K562 (cell line): ENCODE measurements around the gene FDX1. TPM values are rescaled to one million over a fixed set of nuclear protein-coding genes. Genes with fewer than 3 reads are reported as not detected.

ENCODE experiments used
- ATAC-seq: fragments of 200-7000 bp; cut with Tn5 transposase; 3 replicates; pipeline ENCODE4 v1.9.1; 2020; ENCODE audit warnings: moderate library complexity
- BruUV-seq: library from RNA; stranded (reverse); fragments of 400-500 nt; replicated peaks from 2 replicates; lab custom pipeline; 2021; lab: Mats Ljungman, UMichigan
- CTCF ChIA-PET: fragments of 300-600 bp; formaldehyde crosslinking; extraction: SDS; loops from one replicate; lab custom pipeline; 2021; ENCODE audit warnings: low intra/inter-chr PET ratio; lab: Yijun Ruan, JAX
- POLR2A ChIA-PET: fragments of 300-600, 350-650 bp; sonication (Branson Sonifier 250); formaldehyde crosslinking; extraction: SDS; loops from one replicate; lab custom pipeline; 2021; ENCODE audit warnings: antibody characterized with exemption, inconsistent platforms; lab: Yijun Ruan, JAX
- DNase-seq, 4 experiments: peaks; one replicate each; pipeline versions ENCODE4 v3.0.0 to v3.0.0-alpha.2; 2011 to 2018; ENCODE audit warnings: low spot score in 3 of 4, mixed read lengths in 3 of 4; ENCODE audit errors: extremely low read depth in 1 of 4
- FAIRE-seq: peaks from 2 replicates; lab custom pipeline; 2011; peaks lifted over from hg19 to GRCh38; lab: Jason Lieb, UNC
- H2AFZ ChIP-seq: 2 replicates; pipeline ENCODE4 v1.6.0; 2011; ENCODE audit warnings: low read depth, low read length, control low read depth, inconsistent platforms
- H3K27ac ChIP-seq: fragments of 200-600 bp; 3 replicates; pipeline ENCODE4 v1.8.0; 2011; ENCODE audit warnings: low read depth, mild to moderate bottlenecking, control low read depth, inconsistent platforms, low read length, moderate library complexity, mixed read lengths; ENCODE audit errors: extremely low read depth
- H3K27me3 ChIP-seq, 2 experiments: fragments of 300-600 bp in 1 of 2; 2 replicates in 1 of 2; 3 replicates in 1 of 2; pipeline versions ENCODE4 v1.6.0 to v1.8.0; 2011; ENCODE audit warnings: inconsistent platforms in 2 of 2, low read length in 2 of 2, mild to moderate bottlenecking in 1 of 2, mixed read lengths in 1 of 2, moderate library complexity in 1 of 2; ENCODE audit not compliant: control insufficient read depth in 2 of 2, insufficient read depth in 2 of 2
- H3K36me3 ChIP-seq: fragments of 300-600 bp; 3 replicates; pipeline ENCODE4 v1.8.0; 2011; ENCODE audit warnings: mild to moderate bottlenecking, low read length, inconsistent platforms; ENCODE audit not compliant: control insufficient read depth, insufficient read depth
- H3K4me1 ChIP-seq, 2 experiments: fragments of 200-600 bp in 1 of 2; replicated peaks in 1 of 2; 2 replicates in 1 of 2; 3 replicates in 1 of 2; pipeline versions ENCODE4 v1.5.1 to v1.8.0; 2011; ENCODE audit warnings: inconsistent platforms in 2 of 2, low read length in 2 of 2, mild to moderate bottlenecking in 1 of 2, mixed read lengths in 1 of 2, moderate library complexity in 1 of 2; ENCODE audit not compliant: control insufficient read depth in 2 of 2, insufficient read depth in 2 of 2
- H3K4me2 ChIP-seq: 2 replicates; pipeline ENCODE4 v1.6.1; 2011; ENCODE audit warnings: low read length, control low read depth, inconsistent platforms, mixed read lengths; ENCODE audit not compliant: insufficient read depth
- H3K4me3 ChIP-seq: fragments of 200-600 bp; sonication (generic), shearing (Covaris generic); 2 replicates; pipeline ENCODE4 v1.5.1; 2016; ENCODE audit warnings: control low read depth, inconsistent platforms
- H3K79me2 ChIP-seq: fragments of 200-600 bp; 3 replicates; pipeline ENCODE4 v1.8.0; 2011; ENCODE audit warnings: low read length, inconsistent platforms; ENCODE audit not compliant: control insufficient read depth, insufficient read depth
- H3K9ac ChIP-seq, 2 experiments: 2 replicates each; pipeline versions ENCODE4 v1.6.0 to v1.6.1; 2011; ENCODE audit warnings: low read depth in 2 of 2, low read length in 2 of 2, control low read depth in 1 of 2, inconsistent platforms in 1 of 2, mild to moderate bottlenecking in 1 of 2, mixed read lengths in 1 of 2; ENCODE audit not compliant: insufficient read depth in 1 of 2
- H3K9me1 ChIP-seq: one replicate; pipeline ENCODE4 v1.6.0; 2011; ENCODE audit warnings: inconsistent platforms, mild to moderate bottlenecking, low read length, moderate library complexity; ENCODE audit not compliant: control insufficient read depth, insufficient read depth
- H3K9me3 ChIP-seq: replicated peaks from 2 replicates; pipeline ENCODE4 v1.5.1; 2011; ENCODE audit warnings: low read depth, low read length, inconsistent platforms; ENCODE audit not compliant: control insufficient read depth, insufficient read depth
- H4K20me1 ChIP-seq: replicated peaks from 2 replicates; pipeline ENCODE4 v1.6.1; 2011; ENCODE audit warnings: low read length, inconsistent platforms, mixed read lengths; ENCODE audit not compliant: control insufficient read depth, insufficient read depth
- ATF3 ChIP-seq, 2 experiments: fragments of 450-650 bp in 1 of 2; sonication (generic) in 1 of 2; formaldehyde crosslinking in 1 of 2; IDR thresholded peaks in 1 of 2; conservative IDR thresholded peaks in 1 of 2; 2 replicates each; pipeline versions ENCODE4 v1.6.1 to v1.8.1; 2016 to 2023; ENCODE audit warnings: mild to moderate bottlenecking in 2 of 2, moderate library complexity in 2 of 2, inconsistent platforms in 1 of 2, missing genetic modification reagents in 1 of 2
- GATAD2A ChIP-seq: fragments of 450-650 bp; IDR thresholded peaks from 2 replicates; pipeline ENCODE4 v1.6.1; 2017
- GATAD2B ChIP-seq: fragments of 450-650 bp; IDR thresholded peaks from 2 replicates; pipeline ENCODE4 v1.6.1; 2017; ENCODE audit warnings: mild to moderate bottlenecking, borderline replicate concordance
- HLTF ChIP-seq: fragments of 450-650 bp; IDR thresholded peaks from 2 replicates; pipeline ENCODE4 v1.6.1; 2016
- KAT8 ChIP-seq: fragments of 450-650 bp; IDR thresholded peaks from 2 replicates; pipeline ENCODE4 v1.6.1; 2016; ENCODE audit warnings: low read depth, mild to moderate bottlenecking
- MCM2 ChIP-seq: fragments of 450-650 bp; IDR thresholded peaks from 2 replicates; pipeline ENCODE4 v1.6.1; 2017; ENCODE audit warnings: low read depth, mild to moderate bottlenecking
- NCOA1 ChIP-seq: fragments of 450-650 bp; IDR thresholded peaks from 2 replicates; pipeline ENCODE4 v1.6.1; 2016; ENCODE audit warnings: low read depth
- POU5F1 ChIP-seq: fragments of 150-350 bp; IDR thresholded peaks from 2 replicates; pipeline ENCODE4 v1.6.1; 2014; ENCODE audit warnings: borderline replicate concordance, low read length, low read depth, mild to moderate bottlenecking; ENCODE audit not compliant: partially characterized antibody
- RFX1 ChIP-seq: fragments of 450-650 bp; IDR thresholded peaks from 2 replicates; pipeline ENCODE4 v1.6.1; 2016; ENCODE audit warnings: mild to moderate bottlenecking, moderate library complexity
- TBP ChIP-seq: optimal IDR thresholded peaks from 2 replicates; pipeline ENCODE3; 2011; ENCODE audit warnings: low read depth, low read length, improper control_type of control experiment
- TRIM28 ChIP-seq: fragments of 450-650 bp; IDR thresholded peaks from 2 replicates; pipeline ENCODE4 v1.6.1; 2017
- ZBTB9 ChIP-seq: fragments of 450-650 bp; formaldehyde crosslinking; IDR thresholded peaks from 2 replicates; pipeline ENCODE4 v1.4.0; 2020; ENCODE audit warnings: mild to moderate bottlenecking, moderate library complexity
- ZNF445 ChIP-seq: fragments of 250-450 bp; sonication (Bioruptor Pico); IDR thresholded peaks from 2 replicates; pipeline ENCODE4 v1.4.0; 2020; ENCODE audit warnings: low read depth, mild to moderate bottlenecking, moderate library complexity
- WGBS: fragments of 100-300 bp; shearing (Covaris generic); methylation state at CpG from one replicate; pipeline ENCODE4 v1.1.6; 2016; ENCODE audit warnings: low coverage, mixed read lengths; ENCODE audit not compliant: insufficient coverage; ENCODE audit errors: missing lambda C conversion rate; 5-methylcytosine and 5-hydroxymethylcytosine counted together
- in situ Hi-C: fragments of 300-500 bp; cut with MboI; formaldehyde crosslinking; loops from 4 replicates; pipeline ENCODE4 v1.15.0; 2018; ENCODE audit warnings: inconsistent platforms, mixed read lengths
- intact Hi-C: fragments of 100-400 bp; cut with micrococcal nuclease; formaldehyde crosslinking; loops from 2 replicates; pipeline ENCODE4 v1.14.2; 2022
- polyA plus RNA-seq, 8 experiments: library from polyadenylated mRNA; depleted of rRNA in 4 of 8; stranded (reverse) in 5 of 8; unstranded in 3 of 8; fragments of >200 nt; fragmentation: Nextera tagmentation in 2 of 8; fragmentation: Illumina TruSeq in 1 of 8; extraction: Ambion mirVana in 2 of 8; extraction: Trizol in 1 of 8; gene quantifications; 2 replicates each; pipeline versions ENCODE4 v1.2.1 to v1.2.3, GENCODE V29; 2011 to 2014; ENCODE audit warnings: inconsistent platforms in 1 of 8, missing spikeins in 1 of 8
- total RNA-seq, 7 experiments: library from RNA; depleted of rRNA in 6 of 7; stranded (reverse); fragments of >200 nt in 6 of 7; fragmentation: Illumina TruSeq in 2 of 7; extraction: Trizol in 2 of 7; gene quantifications; 2 replicates each; pipeline versions ENCODE4 v1.2.1 to v1.2.3, GENCODE V29; 2011 to 2021; ENCODE audit warnings: low replicate concordance in 1 of 7

FDX1 gene
- total and polyA plus RNA-seq, 9 of the 15 experiments (the other 6 are each of a cell fraction or from before 2014, with no cell fraction given): 6.4 to 14.3 (median 11.4) TPM

- no TSS peak for BruUV-seq
- Histone ChIP-seq H3K9ac (no peak overlapping the region), H3K27ac (no peak overlapping the region), H3K4me3 (no peak overlapping the region), H3K4me1 (no peaks in the 10 kb centered on the region), H3K9me1 (no peaks in the 10 kb centered on the region), H3K36me3 (peaks cover 4% of the 10 kb centered on the region; the same call in 1 of the 3 replicates)
- in situ Hi-C loops: loop anchor here (10.0 kb wide), 2 partner anchors 770 to 980 kb away; no protein-coding TSS in a partner anchor
- WGBS: 81% methylated on average over 2 of the region's 2 CpGs
- intact Hi-C loops: no loop called here
- no peak for DNase-seq
- CTCF ChIA-PET: interaction anchor here (0.7 kb wide), 1 partner anchor 527 kb away, joined by 3 read pairs; no protein-coding TSS in a partner anchor
- TF ChIP-seq KAT8 (no peak), POU5F1 (no peak), HLTF (no peak), RFX1 (no peak), ZBTB9 (CRISPR knock-in tag) (no peak), GATAD2A (no peak), ZNF445 (no peak), MCM2 (no peak), GATAD2B (no peak), ATF3 (IDR thresholded peaks at IDR 0.05) (no peak), ATF3 (CRISPR knock-in tag; conservative IDR thresholded peaks at IDR 0.05) (no peak), TRIM28 (no peak), TBP (no peak), NCOA1 (no peak)
- TF ChIP-seq, all 486 proteins: peak for 0
- no peaks in the 10 kb centered on the region for H3K79me2 ChIP-seq
- FAIRE-seq (peak; percentile 23), ATAC-seq (no peak)
- no peak overlapping the region for H2AFZ ChIP-seq
- no peaks in the 10 kb centered on the region for H3K9me3 ChIP-seq
- H3K4me2 ChIP-seq: no peak overlapping the region
- H3K27me3 ChIP-seq: no peaks in the 10 kb centered on the region
- H4K20me1 ChIP-seq: no peaks in the 10 kb centered on the region
- POLR2A ChIA-PET: interaction anchor here (0.6 to 1.0 kb wide), 3 partner anchors 9 to 251 kb away, joined by 3 to 4 read pairs (median 3); no protein-coding TSS in a partner anchor
These were observed 35.5 kb downstream of the FDX1 start for GRCh38 chr11:110465231-110465630.
